CD8-positive, alpha-beta memory T cell (primary cell): ENCODE results near the gene NOP16. TPM values are rescaled to one million over a fixed set of nuclear protein-coding genes. Genes with fewer than 3 reads are reported as not detected.
A peak's percentile ranks its signal among the peaks of the same experiment; 100 is the strongest.

Source experiments
- CTCF ChIA-PET: fragments of 350-600 bp; sonication (Branson Sonifier 250); formaldehyde crosslinking; loops from one replicate; lab custom pipeline; 2021; ENCODE audit warnings: antibody characterized with exemption; lab: Charles Lee
- POLR2A ChIA-PET: fragments of 350-600 bp; sonication (Branson Sonifier 250); formaldehyde crosslinking; loops from one replicate; lab custom pipeline; 2021; ENCODE audit warnings: antibody characterized with exemption; lab: Charles Lee
- DNase-seq, 5 donors: peaks; one replicate each; pipeline versions ENCODE4 v3.0.0 to v3.0.0-alpha.2; 2020 to 2022; ENCODE audit warnings: mixed read lengths in 1 of 5
- H3K27ac ChIP-seq: one replicate; pipeline ENCODE4 v1.7.0; 2013; ENCODE audit warnings: low read depth, mild to moderate bottlenecking, low read length, moderate library complexity
- H3K27me3 ChIP-seq: 2 replicates; pipeline ENCODE4 v1.7.0; 2013; ENCODE audit warnings: low read length, mild to moderate bottlenecking; ENCODE audit not compliant: insufficient read depth, poor library complexity, severe bottlenecking
- H3K36me3 ChIP-seq: 2 replicates; pipeline ENCODE4 v1.7.0; 2013; ENCODE audit warnings: mild to moderate bottlenecking, low read length, moderate library complexity; ENCODE audit not compliant: insufficient read depth
- H3K4me1 ChIP-seq: 2 replicates; pipeline ENCODE4 v1.7.0; 2013; ENCODE audit warnings: mild to moderate bottlenecking, low read length, moderate library complexity; ENCODE audit not compliant: insufficient read depth
- H3K4me3 ChIP-seq: 2 replicates; pipeline ENCODE4 v1.7.0; 2013; ENCODE audit warnings: mild to moderate bottlenecking, low read length
- H3K9me3 ChIP-seq: 2 replicates; pipeline ENCODE4 v1.7.0; 2013; ENCODE audit warnings: mild to moderate bottlenecking, low read length
- H3K27ac Mint-ChIP-seq, 8 donors: one replicate each; pipeline ENCODE4 v1.8.0; 2020 to 2021; ENCODE audit warnings: mixed read lengths in 8 of 8, mild to moderate bottlenecking in 6 of 8, inconsistent platforms in 3 of 8, moderate library complexity in 3 of 8
- H3K27me3 Mint-ChIP-seq, 2 donors: one replicate each; pipeline ENCODE4 v1.8.0; 2020 to 2021; ENCODE audit warnings: mixed read lengths in 2 of 2, mild to moderate bottlenecking in 1 of 2, moderate library complexity in 1 of 2
- H3K36me3 Mint-ChIP-seq, 3 donors: one replicate each; pipeline ENCODE4 v1.8.0; 2020 to 2021; ENCODE audit warnings: mixed read lengths in 3 of 3, inconsistent platforms in 1 of 3, mild to moderate bottlenecking in 1 of 3
- H3K4me1 Mint-ChIP-seq, 3 donors: one replicate each; pipeline ENCODE4 v1.8.0; 2020 to 2021; ENCODE audit warnings: mixed read lengths in 3 of 3, inconsistent platforms in 1 of 3, mild to moderate bottlenecking in 1 of 3
- H3K4me3 Mint-ChIP-seq, 7 donors: one replicate each; pipeline ENCODE4 v1.8.0; 2020 to 2021; ENCODE audit warnings: mixed read lengths in 7 of 7, mild to moderate bottlenecking in 6 of 7, moderate library complexity in 4 of 7, inconsistent platforms in 2 of 7
- H3K9me3 Mint-ChIP-seq, 5 donors: one replicate each; pipeline ENCODE4 v1.8.0; 2020 to 2022; ENCODE audit warnings: mixed read lengths in 5 of 5, mild to moderate bottlenecking in 3 of 5, moderate library complexity in 2 of 5, inconsistent platforms in 1 of 5
- polyA plus RNA-seq: library from polyadenylated mRNA; unstranded; fragments of 300-500 nt; fragmentation: Illumina TruSeq; gene quantifications from one replicate; pipeline ENCODE4 v1.2.3, GENCODE V29; 2021
- total RNA-seq, 2 experiments: library from RNA; stranded (reverse); gene quantifications; one replicate each; pipeline ENCODE4 v1.2.3, GENCODE V29; 2021

The NOP16 gene
- total and polyA plus RNA-seq, 3 experiments from 2014 or later = 33.5 to 160 (median 157) TPM

GRCh38 chr5:176383961-176384360, 4.4 kb downstream of the NOP16 start:
- Mint-ChIP-seq H3K27me3 (no peaks in the 10 kb centered on the region), H3K4me3 (no peak overlapping the region), H3K27ac (no peak overlapping the region), H3K9me3 (no peaks in the 10 kb centered on the region), H3K36me3 (peaks cover 0 to 81% (median 12%) of the 10 kb centered on the region in 3 donors), H3K4me1 (peaks cover 19 to 29% (median 26%) of the 10 kb centered on the region in 3 donors)
- no peaks in the 10 kb centered on the region for H3K9me3 ChIP-seq
- H3K27me3 ChIP-seq = no peaks in the 10 kb centered on the region
- DNase-seq = no peak
- H3K36me3 ChIP-seq = peaks cover 31% of the 10 kb centered on the region
- H3K4me1 ChIP-seq = peaks cover 20% of the 10 kb centered on the region
- ChIA-PET POLR2A (no interaction called here), CTCF (no interaction called here)
- no peak overlapping the region for H3K27ac ChIP-seq
- no peak overlapping the region for H3K4me3 ChIP-seq

DNA sequence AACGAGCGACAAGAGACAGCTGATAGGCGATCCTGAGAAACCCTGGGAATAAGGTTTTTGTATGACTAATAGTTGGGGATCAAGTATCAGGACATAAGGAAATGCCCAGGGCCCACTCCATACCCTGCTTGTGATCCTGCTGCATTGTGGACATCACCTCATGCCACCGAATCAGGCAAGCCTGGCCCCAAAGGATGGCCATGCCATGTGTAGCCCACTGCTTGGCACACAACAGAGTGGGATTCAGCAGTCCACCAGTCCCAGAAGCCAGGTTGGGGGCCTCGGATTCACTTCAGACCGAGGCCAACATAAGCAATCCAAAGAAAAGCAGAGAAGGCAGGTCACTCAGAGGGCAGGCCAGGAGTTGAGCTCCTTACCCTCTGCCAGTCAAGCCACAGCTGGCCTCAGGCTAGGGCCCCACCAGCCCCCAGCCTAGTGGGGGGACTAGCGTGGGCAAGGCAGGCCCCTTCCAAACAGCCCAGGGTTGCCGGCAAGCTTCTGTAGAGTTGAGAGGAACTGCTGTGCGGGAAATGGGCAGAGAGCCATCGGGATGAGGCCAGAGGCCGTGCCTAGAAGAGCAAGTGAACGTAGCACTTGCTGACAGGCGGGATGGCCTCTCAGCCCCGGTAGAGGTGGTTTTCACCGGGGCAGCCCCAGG, 5.0 kb downstream of the NOP16 start:
- no peak for DNase-seq
- H3K4me1 ChIP-seq = peaks cover 20% of the 10 kb centered on the region
- no peaks in the 10 kb centered on the region for H3K27me3 Mint-ChIP-seq
- H3K27me3 ChIP-seq = no peaks in the 10 kb centered on the region
- POLR2A ChIA-PET = no interaction called here
- H3K36me3 ChIP-seq = peaks cover 31% of the 10 kb centered on the region
- H3K9me3 ChIP-seq = no peaks in the 10 kb centered on the region
- no peaks in the 10 kb centered on the region for H3K9me3 Mint-ChIP-seq
- CTCF ChIA-PET = no interaction called here
- peaks cover 0 to 77% (median 12%) of the 10 kb centered on the region in 3 donors for H3K36me3 Mint-ChIP-seq
- no peak overlapping the region for H3K27ac ChIP-seq
- peak overlapping the region in 1 of 8 donors; percentile 81 for H3K27ac Mint-ChIP-seq
- peak overlapping the region in 1 of 7 donors; percentile 38 for H3K4me3 Mint-ChIP-seq
- no peak overlapping the region for H3K4me3 ChIP-seq
- H3K4me1 Mint-ChIP-seq = peaks cover 18 to 27% (median 23%) of the 10 kb centered on the region in 3 donors

DNA sequence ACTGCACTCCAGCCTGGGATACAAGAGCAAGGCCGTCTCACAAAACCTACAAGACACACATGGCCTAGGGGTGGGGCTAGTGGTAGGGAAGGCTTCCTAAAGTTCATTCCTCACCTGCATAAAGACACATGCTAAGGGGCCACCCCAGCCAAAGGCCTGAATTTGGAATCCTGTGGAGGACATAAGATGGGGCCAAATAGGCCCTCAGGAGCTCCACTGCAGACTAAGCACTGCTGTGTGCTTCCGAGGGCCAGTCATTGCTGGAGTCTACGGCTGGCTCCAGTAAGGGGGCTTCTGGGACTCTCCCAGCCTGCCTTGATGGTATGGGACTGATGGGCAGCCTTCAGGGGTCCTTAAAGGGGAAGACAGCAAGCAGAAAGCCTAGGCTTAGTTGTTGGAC, 5.7 kb downstream of the NOP16 start:
- H3K27me3 ChIP-seq = no peaks in the 10 kb centered on the region
- H3K9me3 ChIP-seq = no peaks in the 10 kb centered on the region
- no peak overlapping the region for H3K4me3 ChIP-seq
- no peak for DNase-seq
- H3K4me1 ChIP-seq = peaks cover 16% of the 10 kb centered on the region
- H3K36me3 Mint-ChIP-seq = peaks cover 0 to 70% (median 12%) of the 10 kb centered on the region in 3 donors
- CTCF ChIA-PET = no interaction called here
- POLR2A ChIA-PET = no interaction called here
- no peaks in the 10 kb centered on the region for H3K27me3 Mint-ChIP-seq
- H3K27ac Mint-ChIP-seq = peak overlapping the region in 2 of 8 donors; percentile 17 to 43
- peaks cover 31% of the 10 kb centered on the region for H3K36me3 ChIP-seq
- peak overlapping the region in 1 of 7 donors; percentile 38 for H3K4me3 Mint-ChIP-seq
- no peaks in the 10 kb centered on the region for H3K9me3 Mint-ChIP-seq
- H3K4me1 Mint-ChIP-seq = peaks cover 13 to 21% (median 17%) of the 10 kb centered on the region in 3 donors
- H3K27ac ChIP-seq = no peak overlapping the region

- no peak overlapping the region for H3K27ac ChIP-seq
- H3K27me3 ChIP-seq = no peaks in the 10 kb centered on the region
- ChIA-PET POLR2A (no interaction called here), CTCF (interaction anchor here (0.6 kb wide), 1 partner anchor 56 kb away, joined by 3 read pairs; no protein-coding TSS in a partner anchor)
- no peaks in the 10 kb centered on the region for H3K9me3 ChIP-seq
- DNase-seq = no peak
- H3K27ac Mint-ChIP-seq = no peak overlapping the region
- H3K9me3 Mint-ChIP-seq = no peaks in the 10 kb centered on the region
- H3K36me3 ChIP-seq = peaks cover 31% of the 10 kb centered on the region
- no peaks in the 10 kb centered on the region for H3K27me3 Mint-ChIP-seq
- H3K4me3 Mint-ChIP-seq = no peak overlapping the region
- no peak overlapping the region for H3K4me3 ChIP-seq
- H3K4me1 ChIP-seq = peaks cover 9% of the 10 kb centered on the region
- H3K4me1 Mint-ChIP-seq = peaks cover 6 to 14% (median 10%) of the 10 kb centered on the region in 3 donors
- peaks cover 0 to 68% (median 10%) of the 10 kb centered on the region in 3 donors for H3K36me3 Mint-ChIP-seq
Measured at GRCh38 chr5:176381979-176382378, 6.4 kb downstream of the NOP16 start.

DNA sequence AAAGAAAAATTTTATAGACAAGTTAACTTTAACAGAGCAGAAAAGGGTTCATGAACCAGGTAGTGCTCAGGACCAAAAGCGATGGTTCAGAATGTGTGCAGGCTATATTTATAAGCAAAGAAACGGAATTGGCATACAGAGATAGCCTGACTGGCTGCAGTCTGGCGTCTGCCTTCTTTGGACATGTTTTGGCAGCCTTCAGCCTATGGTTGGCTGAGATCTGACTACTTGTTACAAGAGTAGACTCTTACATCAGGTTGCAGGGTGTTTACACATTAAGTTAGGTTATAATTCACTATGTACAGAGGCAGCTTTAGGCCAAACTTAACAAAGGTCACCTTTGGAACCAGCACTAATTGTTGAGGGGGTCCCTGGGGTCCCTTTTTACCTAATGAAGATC, 7.0 kb downstream of the NOP16 start:
- Mint-ChIP-seq H3K36me3 (peaks cover 0 to 67% (median 10%) of the 10 kb centered on the region in 3 donors), H3K4me3 (no peak overlapping the region)
- POLR2A ChIA-PET = no interaction called here

DNA sequence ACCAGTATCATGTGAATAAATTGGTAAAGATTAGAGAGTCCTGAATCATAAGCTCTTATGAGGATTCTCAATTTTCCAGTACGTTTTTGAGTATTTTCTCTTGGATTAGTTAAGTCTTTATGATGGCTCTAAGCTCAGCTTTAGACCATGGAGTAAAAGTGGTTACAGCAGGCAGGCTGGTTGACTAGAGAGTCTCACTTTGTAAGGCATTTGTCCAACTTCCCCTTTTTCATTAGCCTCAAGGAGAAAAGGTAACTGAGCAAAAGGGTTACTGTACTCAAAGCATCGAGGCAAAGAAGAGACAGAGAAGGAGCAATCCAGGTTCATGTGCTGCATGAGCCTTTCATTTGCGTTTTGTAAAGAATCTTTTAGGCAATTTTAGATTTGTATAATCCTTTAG, 8.5 kb downstream of the NOP16 start:
- H3K9me3 ChIP-seq = no peaks in the 10 kb centered on the region
- Mint-ChIP-seq H3K4me1 (no peaks in the 10 kb centered on the region), H3K27me3 (no peaks in the 10 kb centered on the region), H3K9me3 (no peaks in the 10 kb centered on the region), H3K36me3 (peaks cover 0 to 54% (median 10%) of the 10 kb centered on the region in 3 donors), H3K27ac (no peak overlapping the region), H3K4me3 (peak overlapping the region in 1 of 7 donors; percentile 5)
- no peaks in the 10 kb centered on the region for H3K4me1 ChIP-seq
- POLR2A ChIA-PET = interaction anchor here (0.6 kb wide), 1 partner anchor 13 kb away, joined by 10 read pairs; no protein-coding TSS in a partner anchor
- no peaks in the 10 kb centered on the region for H3K27me3 ChIP-seq
- CTCF ChIA-PET = interaction anchor here (0.9 to 1.0 kb wide), 2 partner anchors 9 to 18 kb away, joined by 4 read pairs; partner anchors contain the start of gene KIAA1191
- no peak overlapping the region for H3K4me3 ChIP-seq
- DNase-seq = no peak
- H3K36me3 ChIP-seq = peaks cover 21% of the 10 kb centered on the region
- H3K27ac ChIP-seq = no peak overlapping the region

More for the DNA sequence above, 7.0 kb downstream of the NOP16 start:
- Histone ChIP-seq H3K36me3 (peaks cover 31% of the 10 kb centered on the region), H3K4me1 (peaks cover 3% of the 10 kb centered on the region), H3K27me3 (no peaks in the 10 kb centered on the region), H3K4me3 (no peak overlapping the region), H3K9me3 (no peaks in the 10 kb centered on the region), H3K27ac (no peak overlapping the region)
- no peak for DNase-seq
- Mint-ChIP-seq H3K27me3 (no peaks in the 10 kb centered on the region), H3K9me3 (no peaks in the 10 kb centered on the region), H3K27ac (no peak overlapping the region), H3K4me1 (peaks cover 2 to 8% (median 4%) of the 10 kb centered on the region in 3 donors)
- CTCF ChIA-PET = interaction anchor here (0.6 to 1.3 kb wide), 2 partner anchors 13 to 56 kb away, joined by 3 read pairs; no protein-coding TSS in a partner anchor

GRCh38 chr5:176373100-176373818, 15.1 kb downstream of the NOP16 start:
- H3K4me1 ChIP-seq = no peaks in the 10 kb centered on the region
- Mint-ChIP-seq H3K27me3 (no peaks in the 10 kb centered on the region), H3K4me3 (no peak overlapping the region), H3K27ac (peak overlapping the region in 1 of 8 donors; percentile 64), H3K9me3 (no peaks in the 10 kb centered on the region), H3K36me3 (peaks cover 0 to 31% (median 0%) of the 10 kb centered on the region in 3 donors), H3K4me1 (no peaks in the 10 kb centered on the region)
- no peaks in the 10 kb centered on the region for H3K36me3 ChIP-seq
- POLR2A ChIA-PET = no interaction called here
- H3K4me3 ChIP-seq = no peak overlapping the region
- peak in 1 of 5 donors; percentile 8 for DNase-seq
- no peak overlapping the region for H3K27ac ChIP-seq
- no peaks in the 10 kb centered on the region for H3K27me3 ChIP-seq
- CTCF ChIA-PET = no interaction called here
- H3K9me3 ChIP-seq = no peaks in the 10 kb centered on the region
